AG04450 (cell line): Measurements from ENCODE around the gene SENP1. TPM values are rescaled to one million over a fixed set of nuclear protein-coding genes. Genes with fewer than 3 reads are reported as not detected.
A peak's percentile ranks its signal among the peaks of the same experiment; 100 is the strongest.

ENCODE experiments used
- CTCF ChIA-PET: fragments of 300-600, 350-600 bp; formaldehyde crosslinking; extraction: SDS; loops from one replicate; lab custom pipeline; 2022; ENCODE audit warnings: antibody characterized with exemption, inconsistent platforms; lab: Charles Lee
- POLR2A ChIA-PET: fragments of 350-600 bp; formaldehyde crosslinking; extraction: SDS; loops from one replicate; lab custom pipeline; 2021; ENCODE audit warnings: antibody characterized with exemption, inconsistent platforms; lab: Yijun Ruan, JAX
- DNase-seq: peaks from one replicate; pipeline ENCODE4 v3.0.0-alpha.2; 2011; ENCODE audit warnings: low read depth, low spot score
- H3K27ac ChIP-seq: one replicate; pipeline ENCODE4 v1.5.1; 2012; ENCODE audit warnings: low read depth, low read length, control low read depth
- H3K27me3 ChIP-seq: one replicate; pipeline ENCODE4 v1.6.0; 2012; ENCODE audit warnings: low read length; ENCODE audit not compliant: control insufficient read depth, insufficient read depth
- H3K4me3 ChIP-seq: 2 replicates; pipeline ENCODE4 v1.5.1; 2011; ENCODE audit warnings: mild to moderate bottlenecking, low read depth, low read length, control low read depth
- H3K9me3 ChIP-seq: 2 replicates; pipeline ENCODE4 v1.5.1; 2012; ENCODE audit warnings: low read length; ENCODE audit not compliant: control insufficient read depth, insufficient read depth
- CTCF ChIP-seq: IDR thresholded peaks from 2 replicates; pipeline ENCODE4 v1.5.1; 2011; ENCODE audit warnings: low read depth, low read length, control low read depth, inconsistent platforms
- polyA plus RNA-seq: library from polyadenylated mRNA; depleted of rRNA; stranded (reverse); fragments of >200 nt; gene quantifications from 2 replicates; pipeline ENCODE4 v1.2.3, GENCODE V29; 2011

The SENP1 gene
- polyA plus RNA-seq, 1 experiment, result 26.4 TPM

GRCh38 chr12:48078901-48079300 lies 27.0 kb downstream of the SENP1 start:
- no peak overlapping the region for H3K4me3 ChIP-seq

GRCh38 chr12:48077111-48077510 lies 28.8 kb downstream of the SENP1 start:
- POLR2A ChIA-PET, result no interaction called here
- H3K27me3 ChIP-seq, result no peaks in the 10 kb centered on the region
- H3K27ac ChIP-seq, result no peak overlapping the region
- TF ChIP-seq CTCF, result no peak
- no peaks in the 10 kb centered on the region for H3K9me3 ChIP-seq
- CTCF ChIA-PET, result interaction anchor here (0.9 to 1.6 kb wide), 4 partner anchors 81 to 541 kb away, joined by 3 to 7 read pairs (median 3); no protein-coding TSS in a partner anchor
- DNase-seq, result no peak
- no peak overlapping the region for H3K4me3 ChIP-seq

More at GRCh38 chr12:48078901-48079300, 27.0 kb downstream of the SENP1 start:
- CTCF ChIA-PET, result interaction anchor here (0.6 to 1.0 kb wide), 3 partner anchors 86 to 540 kb away, joined by 3 read pairs; partner anchors contain the start of gene CCDC184
- Histone ChIP-seq H3K27me3 (no peaks in the 10 kb centered on the region), H3K27ac (no peak overlapping the region), H3K9me3 (no peaks in the 10 kb centered on the region)
- no peak for TF ChIP-seq CTCF
- POLR2A ChIA-PET, result no interaction called here
- peak; percentile 11 for DNase-seq

- no peak for TF ChIP-seq CTCF
- ChIA-PET POLR2A (no interaction called here), CTCF (interaction anchor here (1.3 kb wide), 1 partner anchor 82 kb away, joined by 3 read pairs; no protein-coding TSS in a partner anchor)
These were observed 30.0 kb downstream of the SENP1 start for GRCh38 chr12:48075832-48076231.

GRCh38 chr12:48074266-48074665 lies 31.6 kb downstream of the SENP1 start:
- POLR2A ChIA-PET, result no interaction called here
- no peak for TF ChIP-seq CTCF
- no peak for DNase-seq
- Histone ChIP-seq H3K27me3 (no peaks in the 10 kb centered on the region), H3K9me3 (no peaks in the 10 kb centered on the region), H3K4me3 (no peak overlapping the region), H3K27ac (no peak overlapping the region)
- CTCF ChIA-PET, result interaction anchor here (0.6 to 1.2 kb wide), 2 partner anchors 82 to 91 kb away, joined by 3 read pairs; no protein-coding TSS in a partner anchor

More at GRCh38 chr12:48075832-48076231, 30.0 kb downstream of the SENP1 start:
- no peaks in the 10 kb centered on the region for H3K9me3 ChIP-seq
- no peak for DNase-seq
- H3K4me3 ChIP-seq, result no peak overlapping the region
- H3K27ac ChIP-seq, result no peak overlapping the region
- H3K27me3 ChIP-seq, result no peaks in the 10 kb centered on the region

- CTCF ChIA-PET, result no interaction called here
- Histone ChIP-seq H3K4me3 (no peak overlapping the region), H3K27ac (no peak overlapping the region), H3K9me3 (no peaks in the 10 kb centered on the region), H3K27me3 (no peaks in the 10 kb centered on the region)
- no peak for DNase-seq
- no peak for TF ChIP-seq CTCF
- POLR2A ChIA-PET, result no interaction called here
These were observed 33.6 kb downstream of the SENP1 start for GRCh38 chr12:48072266-48072665.
